Measurements from ENCODE around the gene SMIM41.

- TF ChIP-seq CTCF (conservative IDR thresholded peaks at IDR 0.05; ENCODE audit: low read length) = no peak
- TF ChIP-seq EZH2phosphoT487 (IDR thresholded peaks at IDR 0.05; ENCODE audit: borderline replicate concordance, low read depth, low read length) = no peak
Observed at GRCh38 chr12:52145228-52146088, 66.0 kb downstream of the SMIM41 start.
